Neuron (in vitro differentiated cells): ENCODE data around the gene LCNL1.

ENCODE experiments used
- H2AFZ ChIP-seq: one replicate; pipeline ENCODE4 v1.6.1; 2013; ENCODE audit warnings: low read depth, mild to moderate bottlenecking, inconsistent platforms, low read length, moderate library complexity
- H3K27me3 ChIP-seq: one replicate; pipeline ENCODE4 v1.6.1; 2013; ENCODE audit warnings: low read length; ENCODE audit not compliant: insufficient read depth
- H3K36me3 ChIP-seq: one replicate; pipeline ENCODE4 v1.6.1; 2013; ENCODE audit warnings: low read length; ENCODE audit not compliant: insufficient read depth
- H3K4me1 ChIP-seq: one replicate; pipeline ENCODE4 v1.6.1; 2013; ENCODE audit warnings: low read length; ENCODE audit not compliant: insufficient read depth
- H3K4me3 ChIP-seq: 2 replicates; pipeline ENCODE4 v1.5.1; 2013; ENCODE audit warnings: mild to moderate bottlenecking, low read length, moderate library complexity
- H3K9me3 ChIP-seq: one replicate; pipeline ENCODE4 v1.6.1; 2013; ENCODE audit warnings: low read length

LCNL1 gene

GRCh38 chr9:136978073-136978864 lies 4.5 kb upstream of the LCNL1 start:
- Histone ChIP-seq H2AFZ (no peak overlapping the region), H3K4me3 (no peak overlapping the region), H3K9me3 (peaks cover 5% of the 10 kb centered on the region), H3K4me1 (no peaks in the 10 kb centered on the region), H3K27me3 (peaks cover 66% of the 10 kb centered on the region), H3K36me3 (no peaks in the 10 kb centered on the region)

GRCh38 chr9:136978865-136979544 lies 3.8 kb upstream of the LCNL1 start:
- Histone ChIP-seq H3K4me3 (no peak overlapping the region), H3K9me3 (peaks cover 5% of the 10 kb centered on the region), H2AFZ (no peak overlapping the region), H3K27me3 (peaks cover 66% of the 10 kb centered on the region), H3K36me3 (no peaks in the 10 kb centered on the region), H3K4me1 (no peaks in the 10 kb centered on the region)

DNA sequence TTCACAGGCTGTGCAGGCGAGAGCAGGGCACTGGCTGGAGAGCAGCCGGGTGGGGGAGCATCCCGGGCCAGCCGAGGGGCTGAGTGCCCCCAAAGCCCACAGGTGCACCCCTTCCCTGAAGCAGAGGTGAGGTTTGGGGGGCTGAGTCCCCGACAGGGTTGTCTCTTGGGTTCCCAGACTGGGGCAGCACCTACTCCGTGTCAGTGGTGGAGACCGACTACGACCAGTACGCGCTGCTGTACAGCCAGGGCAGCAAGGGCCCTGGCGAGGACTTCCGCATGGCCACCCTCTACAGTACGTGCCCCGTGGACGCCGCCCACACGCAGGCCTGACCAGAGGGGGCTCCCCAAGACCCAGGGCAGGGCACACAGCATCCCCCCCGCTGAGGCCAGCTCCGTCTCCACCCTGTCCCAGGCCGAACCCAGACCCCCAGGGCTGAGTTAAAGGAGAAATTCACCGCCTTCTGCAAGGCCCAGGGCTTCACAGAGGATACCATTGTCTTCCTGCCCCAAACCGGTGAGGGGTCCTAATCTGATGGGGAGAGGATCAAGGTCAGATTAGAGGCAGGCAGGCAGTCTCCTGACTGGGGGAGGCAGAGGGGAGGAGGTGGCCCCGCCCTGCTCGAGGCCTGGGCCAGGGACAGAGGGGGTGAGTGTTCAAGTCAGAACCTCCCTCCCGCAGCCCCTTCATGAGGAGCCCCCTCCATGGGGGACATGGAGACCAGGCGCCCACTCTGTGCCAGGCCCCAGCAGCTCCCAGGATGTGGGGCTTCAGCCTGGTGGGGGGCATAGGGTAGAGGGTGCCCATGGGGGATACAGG lies 2.8 kb upstream of the LCNL1 start:
- Histone ChIP-seq H3K9me3 (peaks cover 4% of the 10 kb centered on the region), H3K36me3 (no peaks in the 10 kb centered on the region), H3K4me1 (no peaks in the 10 kb centered on the region), H2AFZ (no peak overlapping the region), H3K4me3 (no peak overlapping the region), H3K27me3 (peaks cover 61% of the 10 kb centered on the region)

DNA sequence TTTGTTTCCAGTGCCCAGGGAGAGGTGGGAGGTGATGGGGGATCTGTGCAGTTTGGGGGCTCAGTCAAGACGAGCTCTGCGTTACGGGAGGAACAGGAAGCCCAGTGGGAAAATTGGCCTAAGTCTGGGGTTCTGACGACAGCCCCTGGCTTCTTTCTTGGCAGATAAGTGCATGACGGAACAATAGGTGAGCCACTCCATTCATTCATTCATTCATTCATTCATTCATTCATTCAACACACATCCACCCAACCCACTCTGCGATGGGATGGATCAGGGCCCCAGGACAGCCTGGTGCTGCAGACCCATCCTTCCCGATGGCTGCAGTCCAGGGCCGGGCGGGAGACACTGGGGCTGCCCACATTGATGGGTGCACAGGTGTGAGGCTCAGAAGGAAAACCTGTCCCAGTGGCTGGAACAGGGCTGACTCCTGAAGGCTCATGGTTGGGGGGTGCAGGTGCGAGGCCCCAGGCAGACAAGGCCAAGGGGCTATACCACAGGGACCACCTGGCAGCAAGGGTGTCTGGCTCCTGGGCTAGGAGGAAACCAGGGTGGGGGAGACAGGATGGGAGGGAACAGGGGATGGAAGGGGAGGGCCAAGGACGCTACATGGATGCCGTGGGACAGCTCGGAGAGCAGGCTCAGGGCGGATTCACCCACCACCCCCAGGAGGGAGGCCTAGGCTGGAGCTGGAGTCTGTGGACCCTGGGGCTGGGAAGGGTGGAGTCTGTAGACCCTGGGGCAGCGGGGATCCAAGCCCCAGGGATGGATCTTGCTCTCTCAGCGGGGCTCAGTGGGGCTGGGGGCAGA lies 1.9 kb upstream of the LCNL1 start:
- H3K36me3 ChIP-seq, result no peaks in the 10 kb centered on the region
- peaks cover 55% of the 10 kb centered on the region for H3K27me3 ChIP-seq
- H2AFZ ChIP-seq, result no peak overlapping the region
- H3K9me3 ChIP-seq, result no peaks in the 10 kb centered on the region
- no peaks in the 10 kb centered on the region for H3K4me1 ChIP-seq
- H3K4me3 ChIP-seq, result no peak overlapping the region

- no peaks in the 10 kb centered on the region for H3K4me1 ChIP-seq
- no peaks in the 10 kb centered on the region for H3K36me3 ChIP-seq
- H3K9me3 ChIP-seq, result no peaks in the 10 kb centered on the region
- no peak overlapping the region for H2AFZ ChIP-seq
- H3K27me3 ChIP-seq, result peaks cover 50% of the 10 kb centered on the region
- no peak overlapping the region for H3K4me3 ChIP-seq
These were observed 1.1 kb upstream of the LCNL1 start for GRCh38 chr9:136981588-136982231.

DNA sequence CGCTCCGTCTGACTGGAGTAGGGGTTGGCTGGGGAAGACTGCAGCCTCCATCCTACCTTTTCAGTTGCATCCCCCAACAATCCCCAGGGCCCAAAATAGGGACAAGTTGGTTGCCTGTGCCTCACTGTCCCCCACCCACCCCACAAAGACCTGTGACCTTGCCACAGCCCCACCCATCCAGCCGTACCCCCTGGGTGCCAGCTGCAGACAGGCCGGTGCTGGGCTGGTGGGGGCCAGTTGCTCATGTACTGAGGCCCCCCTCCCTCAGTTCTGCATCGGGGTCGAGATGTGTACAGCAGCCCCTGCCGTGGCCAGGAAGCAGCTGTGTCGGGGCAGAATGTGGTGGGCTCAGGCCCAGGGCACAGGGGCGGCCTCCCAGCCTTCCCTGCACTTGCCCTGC lies 374 bp downstream of the LCNL1 start:
- Histone ChIP-seq H3K27me3 (peaks cover 35% of the 10 kb centered on the region), H3K4me1 (no peaks in the 10 kb centered on the region), H3K9me3 (no peaks in the 10 kb centered on the region), H2AFZ (no peak overlapping the region), H3K4me3 (no peak overlapping the region), H3K36me3 (no peaks in the 10 kb centered on the region)

GRCh38 chr9:136983656-136984314 lies 992 bp downstream of the LCNL1 start:
- Histone ChIP-seq H2AFZ (no peak overlapping the region), H3K36me3 (no peaks in the 10 kb centered on the region), H3K4me3 (no peak overlapping the region), H3K4me1 (no peaks in the 10 kb centered on the region), H3K9me3 (no peaks in the 10 kb centered on the region), H3K27me3 (peaks cover 35% of the 10 kb centered on the region)

DNA sequence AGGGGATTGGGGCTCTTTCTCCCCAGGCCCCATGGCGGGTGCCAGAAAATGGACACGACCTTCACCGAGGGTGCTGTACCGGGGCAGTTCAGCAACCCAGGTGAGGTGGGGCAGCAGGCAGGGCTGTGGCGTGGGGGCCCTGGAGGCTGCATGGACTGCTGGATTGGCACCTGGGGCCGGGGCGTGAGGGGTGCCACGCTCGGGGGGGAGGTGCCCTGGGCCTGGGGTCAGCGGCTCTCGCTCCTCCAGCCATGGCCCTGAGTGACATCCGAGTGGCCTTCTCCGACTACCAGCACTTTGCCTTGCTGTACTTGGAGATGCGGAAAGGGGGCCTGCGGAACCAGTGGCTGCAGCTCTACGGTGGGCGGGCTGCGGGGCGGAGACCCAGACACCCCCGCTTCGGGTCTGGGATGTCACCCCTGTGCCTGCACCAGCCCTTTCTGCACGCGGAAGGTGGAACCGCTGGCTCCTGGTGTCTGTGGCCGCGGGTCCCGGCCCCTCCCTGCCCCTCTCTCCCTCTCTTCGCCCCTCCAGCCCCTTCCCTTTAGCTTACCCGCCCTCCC lies 1.8 kb downstream of the LCNL1 start:
- peaks cover 28% of the 10 kb centered on the region for H3K27me3 ChIP-seq
- no peak overlapping the region for H3K4me3 ChIP-seq
- H3K4me1 ChIP-seq, result peaks cover under 1% of the 10 kb centered on the region
- H3K36me3 ChIP-seq, result no peaks in the 10 kb centered on the region
- H2AFZ ChIP-seq, result no peak overlapping the region
- no peaks in the 10 kb centered on the region for H3K9me3 ChIP-seq

DNA sequence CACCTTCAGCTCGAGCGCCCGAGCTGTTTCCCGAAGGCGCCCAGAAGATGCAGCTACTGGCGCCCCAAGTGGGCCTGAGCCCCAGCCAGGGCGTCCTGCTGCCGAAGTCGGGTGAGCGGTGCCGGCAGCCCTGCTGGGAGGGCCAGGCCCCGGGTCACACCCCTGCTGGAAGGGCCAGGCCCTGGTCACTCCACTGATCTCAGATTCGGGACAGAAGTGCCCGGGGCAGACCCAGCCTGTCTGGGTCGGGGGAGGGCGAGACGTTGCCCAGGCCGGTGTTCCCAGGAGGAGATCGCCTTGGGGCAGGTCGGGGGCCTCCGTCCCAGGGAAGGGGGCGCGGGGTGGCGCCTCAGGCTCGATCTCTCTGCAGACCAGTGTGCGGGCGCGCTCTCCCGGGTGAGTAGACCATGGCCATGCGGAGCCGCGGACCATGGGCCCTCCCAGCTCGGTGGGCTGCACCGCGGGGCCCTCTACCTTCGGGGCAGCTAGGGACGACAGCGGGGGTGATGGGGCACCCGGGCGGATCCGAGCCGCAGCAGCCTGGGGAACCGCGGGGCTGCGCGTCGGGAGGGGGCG lies 2.3 kb downstream of the LCNL1 start:
- no peak overlapping the region for H3K4me3 ChIP-seq
- peaks cover 24% of the 10 kb centered on the region for H3K27me3 ChIP-seq
- H2AFZ ChIP-seq, result no peak overlapping the region
- peaks cover 5% of the 10 kb centered on the region for H3K4me1 ChIP-seq
- H3K36me3 ChIP-seq, result no peaks in the 10 kb centered on the region
- no peaks in the 10 kb centered on the region for H3K9me3 ChIP-seq

GRCh38 chr9:136985853-136986252 lies 3.1 kb downstream of the LCNL1 start:
- Histone ChIP-seq H3K4me1 (peaks cover 5% of the 10 kb centered on the region), H3K36me3 (no peaks in the 10 kb centered on the region), H3K9me3 (no peaks in the 10 kb centered on the region), H3K27me3 (peaks cover 24% of the 10 kb centered on the region), H3K4me3 (no peak overlapping the region), H2AFZ (no peak overlapping the region)

GRCh38 chr9:136988872-136989271 lies 6.1 kb downstream of the LCNL1 start:
- Histone ChIP-seq H3K9me3 (no peaks in the 10 kb centered on the region), H3K4me1 (peaks cover 12% of the 10 kb centered on the region), H2AFZ (no peak overlapping the region), H3K4me3 (no peak overlapping the region), H3K36me3 (peaks cover 6% of the 10 kb centered on the region), H3K27me3 (peaks cover 4% of the 10 kb centered on the region)
